HepG2 (cell line): ENCODE data around the gene BZW1. TPM values are rescaled to one million over a fixed set of nuclear protein-coding genes. Genes with fewer than 3 reads are reported as not detected.

Source experiments
- ATAD3A ChIP-seq: sonication (generic); formaldehyde crosslinking; IDR thresholded peaks from 2 replicates; pipeline ENCODE4 v1.4.0; 2020; ENCODE audit warnings: missing genetic modification reagents
- ATF4 ChIP-seq, 2 experiments: fragments of 450-650 bp in 1 of 2; sonication (generic) in 1 of 2; formaldehyde crosslinking; IDR thresholded peaks; 2 replicates each; pipeline versions ENCODE4 v1.5.0 to v1.8.0; 2020 to 2022; ENCODE audit warnings: mild to moderate bottlenecking in 1 of 2, missing genetic modification reagents in 1 of 2
- CC2D1A ChIP-seq: sonication (generic); formaldehyde crosslinking; IDR thresholded peaks from 2 replicates; pipeline ENCODE4 v1.8.1; 2023; ENCODE audit warnings: mild to moderate bottlenecking, missing genetic modification reagents
- CENPT ChIP-seq: sonication (generic); formaldehyde crosslinking; IDR thresholded peaks from 2 replicates; pipeline ENCODE4 v1.8.0; 2022; ENCODE audit warnings: low read depth, mild to moderate bottlenecking, moderate library complexity, missing genetic modification reagents
- MED8 ChIP-seq: sonication (generic); formaldehyde crosslinking; IDR thresholded peaks from 2 replicates; pipeline ENCODE4 v1.8.1; 2023; ENCODE audit warnings: mild to moderate bottlenecking, missing genetic modification reagents; ENCODE audit not compliant: insufficient replicate concordance
- MTA3 ChIP-seq: sonication (generic); formaldehyde crosslinking; IDR thresholded peaks from 2 replicates; pipeline ENCODE4 v1.4.0; 2020; ENCODE audit warnings: missing genetic modification reagents
- MXD1 ChIP-seq: sonication (generic); formaldehyde crosslinking; IDR thresholded peaks from 2 replicates; pipeline ENCODE4 v1.4.0; 2020; ENCODE audit warnings: mild to moderate bottlenecking, missing genetic modification reagents
- NFKB2 ChIP-seq: sonication (generic); formaldehyde crosslinking; IDR thresholded peaks from 2 replicates; pipeline ENCODE4 v1.4.0; 2020; ENCODE audit warnings: missing genetic modification reagents, borderline replicate concordance
- PCBP1 ChIP-seq: fragments of 200-400 bp; formaldehyde crosslinking; IDR thresholded peaks from 2 replicates; pipeline ENCODE4 v1.6.1; 2017; ENCODE audit warnings: mild to moderate bottlenecking, low read depth, low read length, borderline replicate concordance
- PRPF4 ChIP-seq: fragments of 200-400 bp; formaldehyde crosslinking; IDR thresholded peaks from 2 replicates; pipeline ENCODE4 v1.6.1; 2016; ENCODE audit warnings: low read length, low read depth; ENCODE audit not compliant: poor library complexity, severe bottlenecking
- SNAPC2 ChIP-seq: sonication (generic); formaldehyde crosslinking; IDR thresholded peaks from 2 replicates; pipeline ENCODE4 v1.8.1; 2022; ENCODE audit warnings: mild to moderate bottlenecking, missing genetic modification reagents
- SP4 ChIP-seq: sonication (generic); formaldehyde crosslinking; IDR thresholded peaks from 2 replicates; pipeline ENCODE4 v1.8.1; 2023; ENCODE audit warnings: mild to moderate bottlenecking, missing genetic modification reagents
- STAG1 ChIP-seq: sonication (generic); formaldehyde crosslinking; IDR thresholded peaks from 2 replicates; pipeline ENCODE4 v1.4.0; 2020; ENCODE audit warnings: missing genetic modification reagents
- TERF1 ChIP-seq: sonication (generic); formaldehyde crosslinking; IDR thresholded peaks from 2 replicates; pipeline ENCODE4 v1.8.0; 2022; ENCODE audit warnings: mild to moderate bottlenecking, missing genetic modification reagents, moderate library complexity
- ZFP91 ChIP-seq: sonication (generic); formaldehyde crosslinking; IDR thresholded peaks from 2 replicates; pipeline ENCODE4 v1.9.0; 2022; ENCODE audit warnings: missing genetic modification reagents, mild to moderate bottlenecking, borderline replicate concordance
- ZNF512B ChIP-seq: sonication (generic); formaldehyde crosslinking; IDR thresholded peaks from 2 replicates; pipeline ENCODE4 v1.5.1; 2020; ENCODE audit warnings: missing genetic modification reagents, mild to moderate bottlenecking, borderline replicate concordance
- ZNF562 ChIP-seq: sonication (generic); formaldehyde crosslinking; IDR thresholded peaks from 2 replicates; pipeline ENCODE4 v1.8.0; 2022; ENCODE audit warnings: missing genetic modification reagents, borderline replicate concordance
- ZNF563 ChIP-seq: sonication (generic); formaldehyde crosslinking; IDR thresholded peaks from 2 replicates; pipeline ENCODE4 v1.8.0; 2022; ENCODE audit warnings: mild to moderate bottlenecking, moderate library complexity, missing genetic modification reagents
- ZNF775 ChIP-seq: sonication (generic); formaldehyde crosslinking; IDR thresholded peaks from 2 replicates; pipeline ENCODE4 v1.4.0; 2020; ENCODE audit warnings: missing genetic modification reagents, mild to moderate bottlenecking, moderate library complexity, borderline replicate concordance
- ZNF850 ChIP-seq: sonication (generic); formaldehyde crosslinking; conservative IDR thresholded peaks from 2 replicates; pipeline ENCODE4 v1.9.0; 2021; ENCODE audit warnings: mild to moderate bottlenecking, missing genetic modification reagents
- polyA plus RNA-seq, 8 experiments: library from polyadenylated mRNA; depleted of rRNA in 3 of 8; stranded (reverse) in 7 of 8; unstranded in 1 of 8; fragments of >200 nt; fragmentation: Illumina TruSeq in 4 of 8; extraction: Trizol in 4 of 8; gene quantifications; 2 replicates each; pipeline versions ENCODE4 v1.2.1 to v1.2.3, GENCODE V29; 2011 to 2016; ENCODE audit warnings: low read depth in 4 of 8, missing spikeins in 1 of 8, mixed read lengths in 1 of 8; ENCODE audit not compliant: insufficient read depth in 1 of 8
- total RNA-seq, 5 experiments: library from RNA; depleted of rRNA; stranded (reverse); fragments of >200 nt; fragmentation: Illumina TruSeq; extraction: Trizol; gene quantifications; 2 replicates each; pipeline ENCODE4 v1.2.3, GENCODE V29; 2016; ENCODE audit warnings: low read depth in 1 of 5

BZW1 gene
- total and polyA plus RNA-seq, 2 of the 13 experiments (the other 11 are each of a cell fraction or from before 2014, with no cell fraction given): 106 to 384 TPM

GRCh38 chr2:200812122-200813022, 662 bp downstream of the BZW1 start (continued):
- peak; percentile 31; the same call in 1 of the 2 replicates for TF ChIP-seq ZNF512B
- TF ChIP-seq ZNF775 (CRISPR knock-in tag): 0 out of 2 replicates have a peak, but pooled peaks have one; percentile 23
- peak in 1 of 2 experiments; percentile 51; a peak in 1 of 4 replicates for TF ChIP-seq ATF4 (CRISPR knock-in tag; IDR thresholded peaks at IDR 0.05)
- 0 out of 2 replicates have a peak, but pooled peaks have one; percentile 30 for TF ChIP-seq ZNF850
- peak; percentile 65; the same call in 1 of the 2 replicates for TF ChIP-seq MXD1 (CRISPR knock-in tag)
- no peak for TF ChIP-seq MTA3 (CRISPR knock-in tag)
- TF ChIP-seq CC2D1A (CRISPR knock-in tag): 0 out of 2 replicates have a peak, but pooled peaks have one; percentile 14
- no peak; the same call in 1 of the 2 replicates for TF ChIP-seq ZNF563 (CRISPR knock-in tag)
- 0 out of 2 replicates have a peak, but pooled peaks have one; percentile 30 for TF ChIP-seq CENPT (CRISPR knock-in tag)
- TF ChIP-seq ZNF562 (CRISPR knock-in tag): 0 out of 2 replicates have a peak, but pooled peaks have one; percentile 19
- peak; percentile 19 for TF ChIP-seq MED8 (CRISPR knock-in tag)
- 0 out of 2 replicates have a peak, but pooled peaks have one; percentile 57 for TF ChIP-seq ATAD3A
- TF ChIP-seq NFKB2: peak; percentile 53; the same call in 1 of the 2 replicates
- TF ChIP-seq STAG1 (CRISPR knock-in tag): peak; percentile 77
- no peak for TF ChIP-seq SNAPC2 (CRISPR knock-in tag)
- TF ChIP-seq TERF1 (CRISPR knock-in tag): peak; percentile 16; the same call in 1 of the 2 replicates
- 0 out of 2 replicates have a peak, but pooled peaks have one; percentile 60 for TF ChIP-seq PCBP1
- TF ChIP-seq ZFP91 (CRISPR knock-in tag): peak; percentile 80
- peak; percentile 53; the same call in 1 of the 2 replicates for TF ChIP-seq SP4 (CRISPR knock-in tag)
- no peak for TF ChIP-seq PRPF4
